Lower lobe of right lung (tissue), 2 donors: ENCODE results near the gene SAP30BP. TPM values are rescaled to one million over a fixed set of nuclear protein-coding genes. Genes with fewer than 3 reads are reported as not detected.
A peak's percentile ranks its signal among the peaks of the same experiment; 100 is the strongest.

Experiments
- ATAC-seq, 2 donors: fragments of 200-7000 bp; cut with Tn5 transposase; one replicate each; pipeline ENCODE4 v1.9.1; 2020 to 2022; ENCODE audit warnings: mild to moderate bottlenecking in 2 of 2, moderate library complexity in 2 of 2
- DNase-seq: peaks from one replicate; pipeline ENCODE4 v3.0.0-alpha.2; 2020
- H3K27ac ChIP-seq: fragments of 200-600 bp; one replicate; pipeline ENCODE4 v1.8.0; 2022
- H3K27me3 ChIP-seq: fragments of 200-600 bp; one replicate; pipeline ENCODE4 v1.8.0; 2022; ENCODE audit warnings: low read depth
- H3K36me3 ChIP-seq: fragments of 200-600 bp; one replicate; pipeline ENCODE4 v1.8.0; 2022; ENCODE audit warnings: mild to moderate bottlenecking
- H3K4me1 ChIP-seq: fragments of 200-600 bp; one replicate; pipeline ENCODE4 v1.8.0; 2022
- H3K4me3 ChIP-seq: fragments of 200-600 bp; one replicate; pipeline ENCODE4 v1.8.0; 2022; ENCODE audit warnings: mild to moderate bottlenecking
- H3K9me3 ChIP-seq: fragments of 200-600 bp; one replicate; pipeline ENCODE4 v1.8.0; 2022
- intact Hi-C: fragments of 100-400 bp; cut with DNase I; formaldehyde crosslinking; loops from one replicate; pipeline ENCODE4 v1.11.0; 2022
- total RNA-seq: library from RNA; stranded (reverse); fragmentation: NEBNext Ultra II Directional; extraction: Animal tissue kit (Norgen Biotek cat#: 25700); gene quantifications from one replicate; pipeline ENCODE4 v1.2.1, GENCODE V29; 2021
- TF ChIP-seq, protein P1 (sequence below): fragments of 200-600 bp; IDR thresholded peaks from one replicate; pipeline ENCODE4 v1.8.0; 2022; ENCODE audit warnings: antibody characterized with exemption, mild to moderate bottlenecking
- donor health status: DM: no; HTN: yes; CAD: no; lungs with severe emphysema.

The SAP30BP gene
- total RNA-seq, 1 donor from 2014 or later = 73.0 TPM

DNA sequence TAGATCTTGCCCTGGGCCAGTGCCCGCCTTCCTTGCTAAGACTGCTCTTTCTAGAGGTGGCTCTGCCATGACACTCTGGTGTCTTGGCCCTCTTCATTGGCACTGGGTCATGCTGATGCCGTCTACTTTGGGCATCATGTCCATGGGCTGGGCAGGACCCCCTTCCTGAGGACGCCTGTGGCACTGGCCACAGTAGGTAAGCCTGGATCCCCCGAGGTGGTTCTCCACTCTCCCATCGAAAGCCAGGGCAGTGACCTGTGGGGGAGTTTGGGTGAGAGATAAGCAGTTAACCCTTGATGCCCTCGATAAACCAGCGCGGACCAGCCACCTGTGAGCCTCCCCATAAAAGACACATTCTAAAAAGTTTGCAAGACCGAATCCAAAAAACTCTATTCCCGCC is 34.1 kb downstream of the SAP30BP start:
- H3K36me3 ChIP-seq = peaks cover 79% of the 10 kb centered on the region
- no peaks in the 10 kb centered on the region for H3K27me3 ChIP-seq
- H3K9me3 ChIP-seq = no peaks in the 10 kb centered on the region
- H3K4me3 ChIP-seq = no peak overlapping the region
- DNase-seq (no peak), ATAC-seq (no peak)
- intact Hi-C loops = no loop called here
- H3K27ac ChIP-seq = peak overlapping the region; percentile 74
- TF ChIP-seq, protein P1, sequence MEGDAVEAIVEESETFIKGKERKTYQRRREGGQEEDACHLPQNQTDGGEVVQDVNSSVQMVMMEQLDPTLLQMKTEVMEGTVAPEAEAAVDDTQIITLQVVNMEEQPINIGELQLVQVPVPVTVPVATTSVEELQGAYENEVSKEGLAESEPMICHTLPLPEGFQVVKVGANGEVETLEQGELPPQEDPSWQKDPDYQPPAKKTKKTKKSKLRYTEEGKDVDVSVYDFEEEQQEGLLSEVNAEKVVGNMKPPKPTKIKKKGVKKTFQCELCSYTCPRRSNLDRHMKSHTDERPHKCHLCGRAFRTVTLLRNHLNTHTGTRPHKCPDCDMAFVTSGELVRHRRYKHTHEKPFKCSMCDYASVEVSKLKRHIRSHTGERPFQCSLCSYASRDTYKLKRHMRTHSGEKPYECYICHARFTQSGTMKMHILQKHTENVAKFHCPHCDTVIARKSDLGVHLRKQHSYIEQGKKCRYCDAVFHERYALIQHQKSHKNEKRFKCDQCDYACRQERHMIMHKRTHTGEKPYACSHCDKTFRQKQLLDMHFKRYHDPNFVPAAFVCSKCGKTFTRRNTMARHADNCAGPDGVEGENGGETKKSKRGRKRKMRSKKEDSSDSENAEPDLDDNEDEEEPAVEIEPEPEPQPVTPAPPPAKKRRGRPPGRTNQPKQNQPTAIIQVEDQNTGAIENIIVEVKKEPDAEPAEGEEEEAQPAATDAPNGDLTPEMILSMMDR = no peak
- peaks cover 52% of the 10 kb centered on the region for H3K4me1 ChIP-seq

DNA sequence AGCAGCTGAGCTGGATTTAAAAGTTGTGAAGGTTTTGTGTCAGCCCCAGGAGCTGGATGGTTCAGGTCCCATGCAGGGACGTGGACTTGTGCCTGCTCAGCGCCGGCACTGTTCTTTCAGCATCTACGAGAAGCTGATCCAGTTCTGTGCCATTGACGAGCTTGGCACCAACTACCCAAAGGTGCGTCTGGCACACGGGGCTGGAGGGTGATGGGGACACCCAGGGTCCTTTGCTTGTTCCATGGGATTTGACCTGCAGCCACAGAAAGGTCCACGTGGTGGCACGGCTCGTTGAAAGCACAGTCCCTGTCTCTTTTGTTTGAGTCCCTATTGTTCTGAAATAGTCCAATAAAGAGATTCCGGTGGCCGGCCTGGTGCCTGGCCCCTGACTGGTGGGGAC is 36.1 kb downstream of the SAP30BP start:
- Histone ChIP-seq H3K36me3 (peaks cover 89% of the 10 kb centered on the region), H3K9me3 (no peaks in the 10 kb centered on the region), H3K27ac (no peak overlapping the region), H3K27me3 (no peaks in the 10 kb centered on the region), H3K4me1 (peaks cover 53% of the 10 kb centered on the region), H3K4me3 (no peak overlapping the region)
- no peak for ATAC-seq
- DNase-seq = no peak
- intact Hi-C loops = no loop called here
- TF ChIP-seq, protein P1 = no peak

DNA sequence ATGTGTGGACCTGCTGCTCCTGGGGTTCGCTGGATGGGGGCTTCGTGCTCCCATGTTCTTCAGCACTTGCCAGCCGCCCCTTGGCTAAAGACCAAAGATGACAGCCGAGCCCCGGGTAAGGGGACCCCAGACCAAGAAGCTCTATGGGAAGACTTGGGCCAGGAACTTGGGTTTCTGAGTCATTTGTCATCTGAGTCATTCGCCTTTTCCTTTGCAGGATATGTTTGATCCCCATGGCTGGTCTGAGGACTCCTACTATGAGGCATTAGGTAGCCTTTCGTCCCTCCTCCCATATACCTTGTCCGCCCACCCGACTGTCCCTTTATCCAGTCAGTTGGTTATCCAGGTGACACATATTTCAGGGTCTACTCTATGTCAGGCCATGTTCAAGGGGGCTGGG is 36.5 kb downstream of the SAP30BP start:
- DNase-seq (no peak), ATAC-seq (no peak)
- H3K27me3 ChIP-seq = no peaks in the 10 kb centered on the region
- peaks cover 49% of the 10 kb centered on the region for H3K4me1 ChIP-seq
- TF ChIP-seq, protein P1 = no peak
- H3K9me3 ChIP-seq = no peaks in the 10 kb centered on the region
- peaks cover 93% of the 10 kb centered on the region for H3K36me3 ChIP-seq
- H3K4me3 ChIP-seq = no peak overlapping the region
- H3K27ac ChIP-seq = no peak overlapping the region
- intact Hi-C loops = no loop called here

DNA sequence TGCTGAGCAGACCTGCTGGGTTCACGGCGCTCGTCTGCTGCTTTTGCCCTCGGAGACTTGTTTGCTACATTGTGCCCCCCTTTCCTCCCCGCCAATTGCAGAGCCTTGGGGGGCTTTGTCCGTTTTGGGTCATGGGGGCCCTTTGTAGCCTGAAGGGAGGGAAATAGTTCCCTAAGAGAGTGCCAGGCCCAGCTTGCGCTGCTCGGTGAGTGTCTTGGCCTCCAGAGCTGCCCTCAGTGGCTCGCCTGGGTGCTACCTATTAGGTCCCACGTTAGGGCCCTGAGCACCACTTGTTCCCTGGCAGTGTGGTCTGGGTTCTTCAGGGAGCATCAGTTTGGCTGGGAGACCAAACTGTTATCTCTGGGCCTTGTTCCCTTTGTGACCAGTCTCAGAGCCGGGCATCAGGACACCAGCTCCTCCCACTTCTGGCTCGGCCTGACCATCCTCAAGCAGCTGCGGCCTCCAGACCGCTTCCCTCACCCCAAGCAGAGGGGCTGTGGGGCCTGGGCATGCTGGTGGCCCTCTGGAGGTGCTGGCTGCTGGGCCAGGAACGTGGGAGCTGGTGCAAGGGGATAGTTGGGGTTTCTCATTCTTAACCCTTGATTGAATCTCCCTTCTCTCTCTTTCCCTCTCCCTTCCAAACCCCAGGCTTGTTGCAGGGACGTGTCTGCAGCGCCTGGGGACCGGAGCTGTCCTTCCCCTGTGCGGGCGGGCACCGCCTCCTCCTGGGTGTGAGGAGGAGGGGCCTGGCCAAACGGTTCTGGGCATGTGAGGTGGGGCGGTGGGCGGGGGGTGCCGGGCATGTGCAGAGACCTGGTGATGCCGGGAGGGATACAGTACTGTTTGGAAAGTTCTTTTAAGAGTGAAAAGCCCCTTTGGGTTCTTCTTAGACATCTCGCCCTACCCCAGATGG is 38.1 kb downstream of the SAP30BP start:
- H3K4me1 ChIP-seq = peaks cover 40% of the 10 kb centered on the region
- no peak overlapping the region for H3K27ac ChIP-seq
- H3K27me3 ChIP-seq = no peaks in the 10 kb centered on the region
- no peaks in the 10 kb centered on the region for H3K9me3 ChIP-seq
- intact Hi-C loops = no loop called here
- no peak overlapping the region for H3K4me3 ChIP-seq
- peaks cover 86% of the 10 kb centered on the region for H3K36me3 ChIP-seq
- TF ChIP-seq, protein P1 = no peak
- no peak for DNase-seq
- ATAC-seq = no peak

DNA sequence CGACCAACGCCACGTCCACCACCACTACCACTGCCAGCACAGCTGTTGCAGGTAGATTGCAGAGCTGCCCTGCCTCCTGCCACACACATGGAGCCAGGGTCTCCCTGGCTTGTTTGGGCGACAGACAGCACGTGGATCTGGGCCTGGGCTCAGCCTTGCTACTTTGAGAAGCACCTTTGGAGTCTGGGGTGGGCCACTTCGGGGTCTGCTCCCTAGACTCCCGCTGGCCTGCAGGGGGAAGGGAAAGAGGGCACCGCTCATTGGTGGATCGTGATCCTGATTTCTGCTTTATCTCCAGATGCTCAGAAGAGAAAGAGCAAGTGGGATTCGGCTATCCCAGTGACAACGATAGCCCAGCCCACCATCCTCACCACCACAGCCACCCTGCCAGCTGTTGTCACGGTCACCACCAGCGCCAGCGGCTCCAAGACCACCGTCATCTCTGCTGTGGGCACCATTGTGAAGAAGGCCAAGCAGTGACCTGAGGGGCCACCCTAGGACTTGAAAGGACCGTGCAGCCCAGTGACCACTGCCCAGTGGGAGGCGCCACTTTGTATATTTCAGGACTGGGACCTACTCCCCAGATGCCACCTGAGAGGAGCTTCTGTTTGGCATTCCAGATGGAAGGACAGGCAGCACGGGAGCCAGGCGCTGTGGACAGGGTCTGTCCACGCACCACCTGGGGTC is 39.0 kb downstream of the SAP30BP start:
- Histone ChIP-seq H3K4me3 (no peak overlapping the region), H3K27me3 (no peaks in the 10 kb centered on the region), H3K27ac (no peak overlapping the region), H3K4me1 (peaks cover 33% of the 10 kb centered on the region), H3K9me3 (no peaks in the 10 kb centered on the region), H3K36me3 (peaks cover 76% of the 10 kb centered on the region)
- DNase-seq (no peak), ATAC-seq (no peak)
- intact Hi-C loops = no loop called here
- TF ChIP-seq, protein P1 = no peak
